Measurements from ENCODE around the gene CALHM4. TPM values are rescaled to one million over a fixed set of nuclear protein-coding genes. Genes with fewer than 3 reads are reported as not detected.
A peak's percentile ranks its signal among the peaks of the same experiment; 100 is the strongest.

CALHM4 gene
- total and polyA plus RNA-seq, 7 donors, result 0.07 to 1.2 (median 0.34) TPM; not detected in 2

GRCh38 chr6:116563830-116564229 is 10.3 kb downstream of the CALHM4 start:
- Histone ChIP-seq H3K4me1 (peaks cover 2% of the 10 kb centered on the region), H3K9me3 (no peaks in the 10 kb centered on the region), H3K27me3 (ENCODE audit: insufficient read depth in 3 of 3, low read length in 2 of 3) (no peaks in the 10 kb centered on the region), H3K27ac (no peak overlapping the region), H3K4me3 (no peak overlapping the region), H3K36me3 (ENCODE audit: insufficient read depth in 1 of 2, low read depth in 1 of 2) (no peaks in the 10 kb centered on the region)
- TF ChIP-seq, protein P1, sequence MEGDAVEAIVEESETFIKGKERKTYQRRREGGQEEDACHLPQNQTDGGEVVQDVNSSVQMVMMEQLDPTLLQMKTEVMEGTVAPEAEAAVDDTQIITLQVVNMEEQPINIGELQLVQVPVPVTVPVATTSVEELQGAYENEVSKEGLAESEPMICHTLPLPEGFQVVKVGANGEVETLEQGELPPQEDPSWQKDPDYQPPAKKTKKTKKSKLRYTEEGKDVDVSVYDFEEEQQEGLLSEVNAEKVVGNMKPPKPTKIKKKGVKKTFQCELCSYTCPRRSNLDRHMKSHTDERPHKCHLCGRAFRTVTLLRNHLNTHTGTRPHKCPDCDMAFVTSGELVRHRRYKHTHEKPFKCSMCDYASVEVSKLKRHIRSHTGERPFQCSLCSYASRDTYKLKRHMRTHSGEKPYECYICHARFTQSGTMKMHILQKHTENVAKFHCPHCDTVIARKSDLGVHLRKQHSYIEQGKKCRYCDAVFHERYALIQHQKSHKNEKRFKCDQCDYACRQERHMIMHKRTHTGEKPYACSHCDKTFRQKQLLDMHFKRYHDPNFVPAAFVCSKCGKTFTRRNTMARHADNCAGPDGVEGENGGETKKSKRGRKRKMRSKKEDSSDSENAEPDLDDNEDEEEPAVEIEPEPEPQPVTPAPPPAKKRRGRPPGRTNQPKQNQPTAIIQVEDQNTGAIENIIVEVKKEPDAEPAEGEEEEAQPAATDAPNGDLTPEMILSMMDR (IDR thresholded peaks at IDR 0.05), result no peak
- intact Hi-C loops (cut with DNase I), result loop anchor here in 1 of 2 donors (2.0 kb wide), 1 partner anchor 285 kb away; the partner anchor contains the start of gene TSPYL1
- ATAC-seq (no peak), DNase-seq (peak in 1 of 2 donors; percentile 46)
- WGBS, 3 donors, result 93 to 95% (median 93%) methylated on average over 9 of the region's 9 CpGs

- TF ChIP-seq, protein P1 (IDR thresholded peaks at IDR 0.05), result no peak
- no peaks in the 10 kb centered on the region for H3K4me1 ChIP-seq
- 79 to 85% (median 82%) methylated on average over 7 of the region's 7 CpGs for WGBS, 3 donors
- H3K27me3 ChIP-seq (ENCODE audit: insufficient read depth in 3 of 3, low read length in 2 of 3), result no peaks in the 10 kb centered on the region
- intact Hi-C loops (cut with DNase I), result loop anchor here in 1 of 2 donors (2.0 kb wide), 1 partner anchor 286 kb away; the partner anchor contains the start of gene TSPYL1
- H3K9me3 ChIP-seq, result no peaks in the 10 kb centered on the region
- ATAC-seq (no peak), DNase-seq (no peak)
- H3K36me3 ChIP-seq (ENCODE audit: insufficient read depth in 1 of 2, low read depth in 1 of 2), result no peaks in the 10 kb centered on the region
- no peak overlapping the region for H3K27ac ChIP-seq
- peak overlapping the region; percentile 63 for H3K4me3 ChIP-seq
Measured at GRCh38 chr6:116564311-116564710, 10.8 kb downstream of the CALHM4 start.

- H3K4me1 ChIP-seq, result peaks cover 6% of the 10 kb centered on the region
- H3K4me3 ChIP-seq, result peak overlapping the region; percentile 63
- TF ChIP-seq, protein P1 (IDR thresholded peaks at IDR 0.05), result no peak
- H3K27ac ChIP-seq, result peak overlapping the region; percentile 34
- no peaks in the 10 kb centered on the region for H3K9me3 ChIP-seq
- no peaks in the 10 kb centered on the region for H3K27me3 ChIP-seq (ENCODE audit: insufficient read depth in 3 of 3, low read length in 2 of 3)
- DNase-seq (peak; percentile 23 to 61), ATAC-seq (peak; percentile 65 to 81 (median 78))
- WGBS, 3 donors, result 35 to 46% (median 39%) methylated on average over 42 of the region's 42 CpGs
- no peaks in the 10 kb centered on the region for H3K36me3 ChIP-seq (ENCODE audit: insufficient read depth in 1 of 2, low read depth in 1 of 2)
- intact Hi-C loops (cut with DNase I), result loop anchor here in 1 of 2 donors (2.0 kb wide), 1 partner anchor 286 kb away; the partner anchor contains the start of gene TSPYL1
Measured at GRCh38 chr6:116564921-116565872, 11.6 kb downstream of the CALHM4 start.

- Histone ChIP-seq H3K27me3 (ENCODE audit: insufficient read depth in 3 of 3, low read length in 2 of 3) (no peaks in the 10 kb centered on the region), H3K36me3 (ENCODE audit: insufficient read depth in 1 of 2, low read depth in 1 of 2) (no peaks in the 10 kb centered on the region), H3K4me1 (peaks cover 15% of the 10 kb centered on the region), H3K4me3 (no peak overlapping the region), H3K9me3 (no peaks in the 10 kb centered on the region), H3K27ac (no peak overlapping the region)
- intact Hi-C loops (cut with DNase I), result no loop called here
- ATAC-seq (no peak), DNase-seq (no peak)
- TF ChIP-seq, protein P1 (IDR thresholded peaks at IDR 0.05), result no peak
Measured at GRCh38 chr6:116568111-116568510, 14.6 kb downstream of the CALHM4 start.
